Keratinocyte (primary cell): Measurements from ENCODE around the gene PLPP4. TPM values are rescaled to one million over a fixed set of nuclear protein-coding genes. Genes with fewer than 3 reads are reported as not detected.

Experiments used
- DNase-seq: peaks from one replicate; pipeline ENCODE4 v3.0.0-alpha.2; 2011; ENCODE audit warnings: low read depth, missing footprints, low spot score
- FAIRE-seq: peaks from 2 replicates; lab custom pipeline; 2011; peaks lifted over from hg19 to GRCh38; lab: Jason Lieb, UNC
- H2AFZ ChIP-seq: 2 replicates; pipeline ENCODE4 v1.6.0; 2012; ENCODE audit warnings: low read length, control low read depth, inconsistent platforms; ENCODE audit not compliant: control insufficient read depth
- H3K27ac ChIP-seq: 2 replicates; pipeline ENCODE4 v1.5.1; 2011; ENCODE audit warnings: low read length; ENCODE audit not compliant: control insufficient read depth, insufficient read depth
- H3K27me3 ChIP-seq: 3 replicates; pipeline ENCODE4 v1.6.0; 2011; ENCODE audit warnings: low read length; ENCODE audit not compliant: control insufficient read depth, insufficient read depth; ENCODE audit errors: extremely low read depth
- H3K36me3 ChIP-seq, 2 experiments: 2 replicates in 1 of 2; 3 replicates in 1 of 2; pipeline ENCODE4 v1.5.1; 2011; ENCODE audit warnings: low read length in 2 of 2, mild to moderate bottlenecking in 1 of 2; ENCODE audit not compliant: control insufficient read depth in 2 of 2, insufficient read depth in 2 of 2; ENCODE audit errors: extremely low read depth in 1 of 2
- H3K4me1 ChIP-seq: 3 replicates; pipeline ENCODE4 v1.5.1; 2011; ENCODE audit warnings: low read length; ENCODE audit not compliant: control insufficient read depth, insufficient read depth; ENCODE audit errors: extremely low read depth
- H3K4me2 ChIP-seq: 3 replicates; pipeline ENCODE4 v1.6.0; 2011; ENCODE audit warnings: low read depth, low read length; ENCODE audit not compliant: control insufficient read depth, insufficient read depth; ENCODE audit errors: extremely low read depth
- H3K4me3 ChIP-seq, 3 experiments: fragments of 200-600 bp in 1 of 3; sonication (generic) in 1 of 3; 2 replicates in 2 of 3; 3 replicates in 1 of 3; pipeline ENCODE4 v1.5.1; 2011 to 2016; ENCODE audit warnings: low read length in 3 of 3, mild to moderate bottlenecking in 3 of 3, control low read depth in 2 of 3, inconsistent platforms in 1 of 3, low read depth in 1 of 3, mixed read lengths in 1 of 3, mixed run types in 1 of 3, moderate library complexity in 1 of 3; ENCODE audit not compliant: control insufficient read depth in 2 of 3, insufficient read depth in 2 of 3; ENCODE audit errors: extremely low read depth in 1 of 3
- H3K79me2 ChIP-seq: 2 replicates; pipeline ENCODE4 v1.6.0; 2012; ENCODE audit warnings: low read length; ENCODE audit not compliant: control insufficient read depth, insufficient read depth
- H3K9ac ChIP-seq: 3 replicates; pipeline ENCODE4 v1.6.0; 2011; ENCODE audit warnings: low read length; ENCODE audit not compliant: control insufficient read depth, insufficient read depth; ENCODE audit errors: extremely low read depth
- H3K9me1 ChIP-seq: 3 replicates; pipeline ENCODE4 v1.6.0; 2011; ENCODE audit warnings: low read length; ENCODE audit not compliant: control insufficient read depth, insufficient read depth; ENCODE audit errors: extremely low read depth
- H3K9me3 ChIP-seq: 2 replicates; pipeline ENCODE4 v1.5.1; 2012; ENCODE audit warnings: low read depth, low read length; ENCODE audit not compliant: control insufficient read depth
- H4K20me1 ChIP-seq: 3 replicates; pipeline ENCODE4 v1.6.0; 2011; ENCODE audit warnings: low read length; ENCODE audit not compliant: control insufficient read depth, insufficient read depth; ENCODE audit errors: extremely low read depth
- EZH2 ChIP-seq: IDR thresholded peaks from one replicate; pipeline ENCODE4 v1.6.1; 2012; ENCODE audit warnings: inconsistent platforms, mild to moderate bottlenecking, low read length, moderate library complexity
- dilution Hi-C: fragments of 300-500 bp; cut with MboI; formaldehyde crosslinking; loops from one replicate; pipeline ENCODE4 v1.7.0; 2020; ENCODE audit warnings: low sequenced_read_pairs; ENCODE audit not compliant: extremely low pct_ligation_motif_present
- polyA plus RNA-seq, 5 experiments: library from polyadenylated mRNA; depleted of rRNA in 3 of 5; stranded (reverse) in 3 of 5; stranded (forward) in 1 of 5; unstranded in 1 of 5; fragments of >200 nt; gene quantifications; 1 replicate in 1 of 5; 2 replicates in 3 of 5; 3 replicates in 1 of 5; pipeline versions ENCODE4 v1.2.1 to v1.2.3, GENCODE V29; 2011 to 2012; ENCODE audit warnings: missing spikeins in 2 of 5, low read depth in 1 of 5, low replicate concordance in 1 of 5
- TF ChIP-seq, protein P1 (sequence below), 3 experiments: IDR thresholded peaks in 1 of 3; conservative IDR thresholded peaks in 1 of 3; optimal IDR thresholded peaks in 1 of 3; 2 replicates in 2 of 3; 3 replicates in 1 of 3; pipeline versions ENCODE3 to v1.5.1; 2011; ENCODE audit warnings: low read length in 3 of 3, mild to moderate bottlenecking in 3 of 3, moderate library complexity in 2 of 3, control low read depth in 1 of 3, inconsistent platforms in 1 of 3; ENCODE audit not compliant: insufficient read depth in 2 of 3; ENCODE audit errors: extremely low read depth in 1 of 3

Gene PLPP4
- polyA plus RNA-seq, 1 donor (not counting 4 experiments of a cell fraction or from before 2014, with no cell fraction given), result 0.76 TPM

DNA sequence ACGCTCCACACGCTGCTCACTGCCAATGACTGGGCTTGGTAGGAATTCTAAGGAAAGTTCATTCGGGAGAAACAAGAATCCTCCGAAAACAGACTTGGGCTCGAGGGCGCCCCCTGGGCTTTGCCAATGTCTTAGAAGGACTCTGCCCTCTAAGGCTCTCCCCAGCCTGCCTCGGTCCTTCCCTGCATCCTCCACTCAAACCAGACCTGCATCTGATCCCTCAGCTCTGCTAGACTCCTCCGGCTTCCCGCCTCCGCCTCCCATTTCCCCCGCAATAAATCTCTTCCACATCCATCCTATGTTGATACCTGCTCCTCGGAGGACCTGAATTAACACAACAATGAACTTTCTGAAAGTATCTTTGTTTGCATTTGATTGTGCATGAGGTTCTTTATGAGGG is 177.6 kb downstream of the PLPP4 start:
- FAIRE-seq, result no peak
- Histone ChIP-seq H3K4me2 (no peak overlapping the region), H3K4me3 (no peak overlapping the region), H3K36me3 (no peaks in the 10 kb centered on the region), H3K9me1 (no peaks in the 10 kb centered on the region), H3K27me3 (peaks cover 3% of the 10 kb centered on the region), H2AFZ (no peak overlapping the region), H3K79me2 (no peaks in the 10 kb centered on the region), H3K27ac (no peak overlapping the region), H4K20me1 (no peaks in the 10 kb centered on the region), H3K4me1 (no peaks in the 10 kb centered on the region), H3K9me3 (no peaks in the 10 kb centered on the region), H3K9ac (no peak overlapping the region)
- no peak for DNase-seq
- dilution Hi-C loops, result no loop called here
- TF ChIP-seq EZH2, result no peak
- TF ChIP-seq, protein P1, sequence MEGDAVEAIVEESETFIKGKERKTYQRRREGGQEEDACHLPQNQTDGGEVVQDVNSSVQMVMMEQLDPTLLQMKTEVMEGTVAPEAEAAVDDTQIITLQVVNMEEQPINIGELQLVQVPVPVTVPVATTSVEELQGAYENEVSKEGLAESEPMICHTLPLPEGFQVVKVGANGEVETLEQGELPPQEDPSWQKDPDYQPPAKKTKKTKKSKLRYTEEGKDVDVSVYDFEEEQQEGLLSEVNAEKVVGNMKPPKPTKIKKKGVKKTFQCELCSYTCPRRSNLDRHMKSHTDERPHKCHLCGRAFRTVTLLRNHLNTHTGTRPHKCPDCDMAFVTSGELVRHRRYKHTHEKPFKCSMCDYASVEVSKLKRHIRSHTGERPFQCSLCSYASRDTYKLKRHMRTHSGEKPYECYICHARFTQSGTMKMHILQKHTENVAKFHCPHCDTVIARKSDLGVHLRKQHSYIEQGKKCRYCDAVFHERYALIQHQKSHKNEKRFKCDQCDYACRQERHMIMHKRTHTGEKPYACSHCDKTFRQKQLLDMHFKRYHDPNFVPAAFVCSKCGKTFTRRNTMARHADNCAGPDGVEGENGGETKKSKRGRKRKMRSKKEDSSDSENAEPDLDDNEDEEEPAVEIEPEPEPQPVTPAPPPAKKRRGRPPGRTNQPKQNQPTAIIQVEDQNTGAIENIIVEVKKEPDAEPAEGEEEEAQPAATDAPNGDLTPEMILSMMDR (optimal IDR thresholded peaks at IDR 0.05 in 1 of 3, IDR thresholded peaks at IDR 0.05 in 1 of 3, conservative IDR thresholded peaks at IDR 0.05 in 1 of 3; ENCODE audit: extremely low read depth in 1 of 3, insufficient read depth in 2 of 3, low read length in 3 of 3), result peak in 1 of 3 experiments; percentile 23
